HuH-7.5 (cell line): ENCODE data around the gene APOL1.
"Not testable (repeated sequence)": the region's sequence is repeated elsewhere in the genome, so short reads cannot be mapped to it uniquely, and the experiment has no call there.

Experiments
- DNase-seq: peaks from one replicate; pipeline ENCODE4 v3.0.0; 2011; ENCODE audit warnings: low spot score

Gene APOL1, protein sequence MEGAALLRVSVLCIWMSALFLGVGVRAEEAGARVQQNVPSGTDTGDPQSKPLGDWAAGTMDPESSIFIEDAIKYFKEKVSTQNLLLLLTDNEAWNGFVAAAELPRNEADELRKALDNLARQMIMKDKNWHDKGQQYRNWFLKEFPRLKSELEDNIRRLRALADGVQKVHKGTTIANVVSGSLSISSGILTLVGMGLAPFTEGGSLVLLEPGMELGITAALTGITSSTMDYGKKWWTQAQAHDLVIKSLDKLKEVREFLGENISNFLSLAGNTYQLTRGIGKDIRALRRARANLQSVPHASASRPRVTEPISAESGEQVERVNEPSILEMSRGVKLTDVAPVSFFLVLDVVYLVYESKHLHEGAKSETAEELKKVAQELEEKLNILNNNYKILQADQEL

GRCh38 chr22:36252754-36253522, at the start of gene APOL1:
Gene APOL1, plus strand, starts transcription at chr22:36253133. Its CDS starts 1,823 bp downstream, at chr22:36254956.
- no peak for DNase-seq

DNA sequence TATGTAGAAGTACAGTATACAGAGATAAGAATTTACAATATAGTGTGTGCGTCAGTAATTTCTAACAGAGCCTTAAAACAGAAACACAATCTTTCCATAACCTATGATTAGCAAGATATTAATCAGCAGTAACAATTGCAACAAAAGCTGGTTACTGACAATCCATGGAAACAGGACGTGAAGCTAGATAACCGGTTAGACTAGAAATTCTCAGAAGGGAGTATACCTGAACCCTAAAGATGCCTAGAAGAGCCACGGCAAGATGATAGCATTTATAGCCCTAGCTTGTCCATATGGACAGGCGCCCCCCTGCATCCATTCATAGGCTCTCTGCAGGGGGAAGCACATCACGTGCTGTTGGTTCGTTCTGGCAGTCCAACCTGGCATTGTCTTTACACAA, 49.5 kb upstream of the APOL1 start:
- not testable (repeated sequence) for DNase-seq

DNA sequence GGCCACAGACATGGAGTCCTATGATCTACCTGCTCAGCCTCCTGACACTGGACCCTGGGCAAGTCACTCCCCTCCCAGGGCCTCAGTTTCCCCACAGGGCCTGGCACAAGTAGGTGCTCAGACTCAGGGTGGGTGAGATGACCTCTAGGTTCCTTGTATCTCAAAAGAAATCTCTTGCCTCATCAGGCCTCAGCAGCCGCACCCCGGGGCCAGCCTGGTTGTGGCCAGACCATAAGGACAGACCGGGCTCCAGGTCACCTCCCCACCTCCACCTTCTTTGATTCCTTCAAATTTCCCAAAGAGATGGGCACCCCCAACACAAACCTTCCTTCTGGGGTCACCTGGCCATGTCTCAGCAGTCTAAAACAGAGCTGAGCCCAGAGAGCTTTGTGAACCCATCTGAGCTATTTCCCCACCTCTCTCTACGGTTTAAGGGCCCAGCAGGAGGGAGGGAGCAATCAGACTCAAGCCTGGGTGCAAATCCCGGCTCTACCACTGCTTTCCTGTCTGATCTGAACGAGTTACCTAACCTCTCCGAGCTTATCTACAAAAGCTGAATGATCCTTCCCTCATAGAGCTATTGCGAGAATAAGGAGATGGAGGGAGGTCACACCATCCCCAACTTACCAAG, 48.8 kb upstream of the APOL1 start:
- no peak for DNase-seq

GRCh38 chr22:36204632-36205015, 48.3 kb upstream of the APOL1 start:
- no peak for DNase-seq

GRCh38 chr22:36205573-36205972, 47.4 kb upstream of the APOL1 start:
- not testable (repeated sequence) for DNase-seq

DNA sequence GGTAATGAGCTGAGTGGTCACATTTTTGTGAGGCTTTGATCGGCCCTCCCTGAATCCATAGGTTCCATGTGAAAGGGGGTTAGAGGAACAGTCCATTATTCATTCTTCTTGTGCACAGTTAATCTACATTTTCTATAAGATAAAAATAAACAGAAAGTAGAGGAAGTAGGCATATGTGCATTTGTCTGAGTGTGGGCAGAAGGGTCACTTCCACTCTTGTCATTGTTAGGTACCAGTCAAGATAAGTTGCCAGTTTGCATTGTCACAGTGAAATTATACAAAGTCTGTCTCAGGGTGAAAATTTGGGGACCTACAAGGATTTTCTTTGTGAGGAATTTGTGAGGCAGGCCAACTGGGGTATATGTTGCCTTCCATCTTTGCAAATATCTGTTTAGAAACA, 46.7 kb upstream of the APOL1 start:
- DNase-seq: no peak

- no peak for DNase-seq
These were observed 44.7 kb upstream of the APOL1 start for GRCh38 chr22:36208162-36208765.

GRCh38 chr22:36208914-36209313, 44.0 kb upstream of the APOL1 start:
- no peak for DNase-seq

DNA sequence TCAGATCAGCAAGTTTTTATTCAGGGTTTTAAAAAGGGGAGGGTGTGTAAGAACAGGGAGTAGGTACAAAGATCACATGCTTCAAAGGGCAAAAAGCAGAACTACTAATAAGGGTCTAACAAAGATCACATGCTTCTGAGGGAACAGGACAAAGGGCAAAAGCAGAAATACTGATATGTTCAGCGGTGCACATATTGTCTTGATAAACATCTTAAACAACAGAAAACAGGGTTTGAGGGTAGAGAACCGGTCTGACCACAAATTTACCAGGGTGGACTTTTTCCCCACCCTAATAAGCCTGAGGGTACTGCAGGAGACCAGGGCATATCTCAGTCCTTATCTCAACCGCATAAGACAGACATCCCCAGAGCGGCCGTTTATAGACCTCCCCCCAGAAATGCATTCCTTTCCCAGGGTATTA, 43.4 kb upstream of the APOL1 start:
- not testable (repeated sequence) for DNase-seq

GRCh38 chr22:36210224-36210623, 42.7 kb upstream of the APOL1 start:
- DNase-seq: no peak

GRCh38 chr22:36211237-36211861, 41.6 kb upstream of the APOL1 start:
- DNase-seq: no peak

GRCh38 chr22:36212901-36213300, 40.0 kb upstream of the APOL1 start:
- no peak for DNase-seq

GRCh38 chr22:36213586-36213985, 39.3 kb upstream of the APOL1 start:
- DNase-seq: no peak

- DNase-seq: no peak
These were observed 37.0 kb upstream of the APOL1 start for GRCh38 chr22:36215981-36216380.

- no peak for DNase-seq
These were observed 34.2 kb upstream of the APOL1 start for GRCh38 chr22:36218648-36219193.

DNA sequence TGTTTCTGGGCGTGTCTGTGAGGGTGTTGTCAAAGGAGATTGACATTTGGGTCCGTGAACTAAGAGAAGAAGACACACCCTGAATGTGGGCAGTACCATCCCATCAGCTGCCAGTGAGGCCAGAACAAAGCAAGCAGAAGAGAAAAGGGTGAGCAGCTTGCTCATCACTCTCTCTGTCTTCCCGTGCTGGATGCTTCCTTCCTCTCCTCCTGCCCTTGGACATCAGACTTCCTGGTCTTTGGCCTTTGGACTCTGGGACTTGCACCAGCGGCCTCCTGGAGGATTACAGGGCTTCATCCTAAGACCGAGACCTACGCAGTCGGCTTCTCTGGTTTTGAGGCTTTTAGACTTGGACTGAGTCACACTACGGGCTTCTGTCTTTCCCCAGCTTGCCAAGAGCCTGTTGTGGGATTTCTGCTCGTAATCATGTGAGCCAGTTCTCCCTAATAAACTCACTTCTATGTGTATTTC, 32.4 kb upstream of the APOL1 start:
- no peak for DNase-seq

- DNase-seq: peak; percentile 32
These were observed 30.9 kb upstream of the APOL1 start for GRCh38 chr22:36221799-36222751.

DNA sequence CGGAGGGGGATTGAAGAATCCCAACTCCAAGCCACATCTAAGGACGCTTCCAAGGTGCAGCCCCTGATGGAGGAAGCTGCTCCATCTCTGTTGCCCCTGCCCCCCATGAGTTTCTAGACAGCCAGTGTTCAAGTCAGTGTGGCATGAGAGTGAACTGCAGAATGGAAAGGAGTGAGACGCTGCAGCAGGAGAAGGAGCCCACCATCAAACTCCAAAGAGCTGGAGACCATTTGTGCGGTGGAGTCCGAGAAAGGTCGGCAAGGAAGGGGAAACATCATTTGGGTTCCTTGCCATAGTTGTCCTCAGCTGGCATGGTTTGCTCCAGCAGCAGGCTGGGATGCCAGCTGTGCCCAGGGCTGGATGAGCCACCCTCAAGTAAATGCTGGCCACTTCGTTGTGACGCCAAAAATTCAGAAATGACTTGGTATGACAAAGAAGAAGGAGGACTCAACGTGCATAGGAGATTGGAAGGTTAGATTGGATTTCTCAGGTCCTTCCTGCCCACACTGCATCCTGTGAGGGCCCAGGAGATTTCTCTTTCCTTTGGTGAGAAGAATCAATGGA, 30.0 kb upstream of the APOL1 start:
- DNase-seq: no peak

- no peak for DNase-seq
These were observed 29.4 kb upstream of the APOL1 start for GRCh38 chr22:36223504-36223903.

GRCh38 chr22:36224245-36224644, 28.7 kb upstream of the APOL1 start:
- no peak for DNase-seq
